ENCODE results near the gene PBX3.

- TF ChIP-seq CTCF (conservative IDR thresholded peaks at IDR 0.05 in 1 of 2, IDR thresholded peaks at IDR 0.05 in 1 of 2; ENCODE audit: extremely low read depth in 1 of 2, insufficient read depth in 1 of 2, low read depth in 1 of 2, low read length in 2 of 2) = no peak
- no peak for TF ChIP-seq EZH2 (IDR thresholded peaks at IDR 0.05; ENCODE audit: borderline replicate concordance, low read length)
Measured at GRCh38 chr9:125878164-125878631, 131.0 kb downstream of the PBX3 start.
